Activated CD8-positive, alpha-beta memory T cell treated with anti-CD3 and anti-CD28 coated beads, Interleukin-2, amount 50 U/mL, for 1 hour (primary cell): Measurements from ENCODE around the gene MRAP.

Experiments
- DNase-seq: peaks from one replicate; pipeline ENCODE4 v3.0.0-alpha.2; 2020; ENCODE audit errors: extremely low read depth

Gene MRAP

DNA sequence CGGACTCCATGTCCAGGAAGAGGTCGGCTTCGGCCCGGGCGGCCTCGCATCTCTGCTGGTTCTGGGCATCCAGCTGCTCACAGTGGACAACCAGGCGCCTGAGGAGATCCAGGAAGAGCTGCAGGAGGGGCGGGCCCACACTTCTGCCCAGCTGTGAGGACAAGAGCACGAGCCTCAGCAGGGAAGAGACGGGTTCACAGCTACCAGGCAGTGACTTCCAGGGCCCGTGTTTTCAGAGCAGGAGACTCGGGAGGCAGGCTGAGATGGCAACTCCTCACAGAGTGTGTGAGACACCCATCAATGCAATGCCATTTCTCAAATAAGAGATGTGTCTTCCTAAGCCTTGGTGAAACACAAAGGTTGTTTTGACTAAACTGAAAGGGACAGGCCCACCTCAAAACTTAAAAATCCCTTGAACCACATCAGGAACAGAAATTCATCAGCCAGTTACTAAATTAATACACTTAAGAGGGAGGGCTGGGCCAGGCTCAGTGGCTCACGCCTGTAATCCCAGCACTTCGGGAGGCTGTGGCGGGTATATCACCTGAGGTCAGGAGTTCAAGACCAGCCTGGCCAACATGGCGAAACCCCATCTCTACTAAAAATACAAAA is 50.8 kb downstream of the MRAP start:
- DNase-seq = no peak

DNA sequence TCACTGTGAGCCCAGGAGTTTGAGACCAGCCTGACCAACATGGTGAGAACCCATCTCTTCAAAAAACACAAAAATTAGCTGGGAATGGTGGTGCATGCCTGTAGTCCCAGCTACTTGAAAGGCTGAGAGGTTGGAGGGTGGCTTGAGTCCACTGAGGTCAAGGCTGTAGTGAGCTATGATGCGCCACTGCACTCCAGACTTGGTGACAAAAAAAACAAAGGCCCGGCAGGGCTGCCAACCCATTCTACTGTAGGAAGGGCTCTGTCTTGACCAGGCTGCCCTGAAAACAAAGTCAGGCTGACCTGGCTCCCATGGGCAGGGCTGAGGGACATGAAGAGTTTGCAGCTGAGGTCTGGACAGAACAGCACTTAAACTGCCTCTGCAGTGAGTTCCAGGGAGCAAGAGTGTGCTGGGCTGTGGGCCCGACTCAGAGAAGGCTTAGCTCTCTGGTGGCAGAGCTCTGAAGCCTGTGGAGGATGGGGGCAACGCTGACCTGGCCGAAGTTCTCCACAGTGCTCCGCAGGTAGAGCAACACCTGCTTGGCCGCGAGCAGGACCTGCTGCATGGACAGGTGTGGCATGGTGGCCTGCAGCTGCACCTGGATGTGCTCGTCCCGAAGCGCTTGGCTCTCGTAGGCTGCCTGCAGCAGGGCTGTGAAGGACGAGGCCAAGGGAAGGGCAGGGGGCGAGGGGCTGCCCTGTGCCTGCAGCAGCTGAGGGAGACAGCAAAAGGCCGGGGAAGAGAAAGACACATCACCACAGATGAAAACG is 51.7 kb downstream of the MRAP start:
- no peak for DNase-seq

DNA sequence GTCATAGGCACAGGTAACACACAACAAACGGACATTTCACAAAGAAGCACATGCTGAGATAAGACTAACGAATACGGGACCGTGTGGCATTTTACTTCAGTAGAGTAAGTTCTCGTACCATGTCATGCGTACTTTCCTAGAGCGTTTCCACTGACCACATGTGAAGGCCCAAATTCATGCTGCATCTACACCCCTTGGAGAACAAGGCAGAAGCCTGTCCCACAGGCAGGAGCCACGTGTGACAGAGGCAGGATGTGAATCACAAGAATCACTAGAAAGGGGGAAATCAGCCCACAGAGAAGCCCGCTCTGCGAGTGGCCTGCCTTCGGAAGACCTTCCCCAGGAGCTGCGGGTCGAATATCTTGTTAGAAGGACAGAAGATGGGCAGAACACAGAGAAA is 52.3 kb downstream of the MRAP start:
- no peak for DNase-seq

DNA sequence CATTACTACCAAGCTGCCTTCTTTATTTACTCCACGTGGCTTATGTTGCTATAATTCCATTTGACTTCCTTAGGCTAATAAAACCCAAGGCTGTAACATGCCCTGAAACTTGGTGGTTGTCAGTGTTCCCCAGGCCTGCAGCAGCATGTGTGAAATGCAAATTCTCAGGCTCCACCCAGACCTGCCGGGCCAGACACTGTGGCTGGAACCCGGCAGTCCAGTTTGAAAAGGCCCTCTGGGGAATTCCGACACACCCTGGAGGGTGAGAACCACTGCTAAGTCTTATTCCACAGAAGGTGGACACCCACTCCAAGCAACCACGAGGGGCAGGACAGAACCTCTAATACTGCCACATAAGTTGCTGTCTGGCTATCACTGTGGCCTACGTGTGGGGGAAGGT is 52.8 kb downstream of the MRAP start:
- DNase-seq = no peak

DNA sequence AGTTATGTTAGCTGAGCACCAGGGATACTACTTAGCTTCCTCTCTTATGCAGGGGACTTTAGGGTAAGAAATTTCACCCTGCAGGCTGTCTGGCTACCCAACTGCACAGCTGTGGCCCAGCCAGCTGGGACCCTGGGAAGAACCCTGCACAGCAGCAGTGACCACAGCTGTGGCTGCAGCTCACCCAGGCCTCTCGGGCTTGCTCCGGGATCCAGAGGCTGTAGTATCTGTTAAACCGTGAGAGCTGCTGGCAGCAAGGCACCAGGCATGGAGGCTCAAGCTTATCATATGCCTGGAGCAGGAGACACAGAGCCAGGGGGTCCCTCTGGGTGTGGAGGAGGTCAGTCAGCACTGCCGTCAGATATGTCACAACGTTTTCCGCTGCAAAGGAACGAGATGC is 53.9 kb downstream of the MRAP start:
- no peak for DNase-seq

DNA sequence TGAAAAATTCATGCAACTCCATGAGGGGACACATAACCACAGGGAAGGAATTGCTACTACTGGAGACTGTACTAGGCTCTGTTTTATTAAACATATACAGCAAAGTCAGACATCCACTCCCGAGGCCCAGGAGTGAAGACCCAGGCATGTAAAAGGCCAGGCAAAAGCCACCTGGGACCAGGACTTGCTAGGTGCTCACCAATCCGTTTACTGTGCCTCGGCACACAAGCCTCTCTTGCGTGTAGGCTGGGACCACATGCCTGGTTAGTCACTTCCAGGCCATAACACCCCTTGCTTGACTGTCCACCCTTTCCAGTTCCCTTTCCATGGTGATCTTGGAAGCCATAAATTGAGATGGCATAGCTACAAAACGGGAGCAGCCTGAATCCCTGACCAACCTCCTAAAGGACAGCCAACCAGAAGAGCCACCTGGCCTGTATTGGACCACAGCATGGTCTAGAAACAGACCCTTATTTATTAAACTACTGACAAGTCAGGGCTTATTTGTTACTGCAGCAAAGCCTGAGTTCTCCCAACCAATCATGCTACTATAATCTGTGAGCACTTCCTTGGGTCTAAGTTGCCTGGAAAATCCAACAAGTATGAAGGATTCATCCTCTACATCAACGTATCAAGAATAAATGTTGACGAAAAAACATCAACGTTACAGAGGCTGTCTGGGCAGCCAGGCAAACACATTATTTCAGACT is 54.5 kb downstream of the MRAP start:
- no peak for DNase-seq

DNA sequence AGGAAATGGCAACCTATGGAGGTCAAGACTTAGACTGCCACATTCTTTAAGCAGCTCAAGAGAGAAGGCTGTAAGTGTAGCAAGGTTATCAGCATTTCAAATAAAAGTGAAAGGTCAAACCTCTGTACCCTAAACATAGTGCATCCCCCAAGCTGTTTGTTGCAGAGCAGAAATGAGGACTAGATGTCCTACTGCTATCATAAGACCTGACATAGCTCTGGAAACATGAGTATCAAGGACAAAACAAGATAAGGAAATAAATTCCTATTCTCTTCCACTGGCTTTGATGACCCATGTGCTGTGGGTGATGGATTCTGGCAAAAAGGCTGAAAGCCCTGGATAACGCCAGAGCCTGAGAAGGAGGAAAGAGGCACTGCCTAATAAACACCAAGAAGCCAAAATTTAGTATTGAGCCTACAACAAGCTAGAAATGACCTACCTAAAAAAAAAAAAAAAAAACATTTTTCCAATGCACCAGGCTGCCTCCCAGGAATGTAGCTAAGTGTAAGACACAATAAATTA is 58.3 kb downstream of the MRAP start:
- DNase-seq = no peak

DNA sequence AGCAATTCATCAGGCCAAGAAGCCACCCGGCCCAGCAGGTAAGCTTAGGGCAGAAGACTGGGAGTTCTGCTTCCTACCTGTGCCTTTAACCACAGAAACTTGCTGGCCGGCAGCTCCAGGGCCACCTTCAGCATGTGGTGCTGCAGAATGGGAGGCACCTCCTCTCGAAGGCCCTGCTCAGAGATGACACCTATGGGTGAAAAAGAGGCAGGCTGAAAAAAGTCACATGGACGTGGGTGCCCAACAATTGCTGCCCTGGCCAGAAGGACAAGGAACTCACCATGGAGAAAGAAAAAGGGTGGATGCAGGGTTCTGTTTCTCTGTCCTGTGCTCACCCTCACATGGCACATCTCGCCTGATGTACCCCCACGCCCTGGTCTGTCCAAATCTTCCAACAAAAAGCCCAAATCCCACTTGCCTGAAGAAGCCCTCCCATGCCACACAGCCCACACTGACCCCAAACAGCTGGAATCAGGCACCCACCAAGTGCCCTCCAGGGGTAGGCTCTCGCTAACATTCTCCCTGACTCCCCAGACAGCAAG is 61.1 kb downstream of the MRAP start:
- DNase-seq = no peak

DNA sequence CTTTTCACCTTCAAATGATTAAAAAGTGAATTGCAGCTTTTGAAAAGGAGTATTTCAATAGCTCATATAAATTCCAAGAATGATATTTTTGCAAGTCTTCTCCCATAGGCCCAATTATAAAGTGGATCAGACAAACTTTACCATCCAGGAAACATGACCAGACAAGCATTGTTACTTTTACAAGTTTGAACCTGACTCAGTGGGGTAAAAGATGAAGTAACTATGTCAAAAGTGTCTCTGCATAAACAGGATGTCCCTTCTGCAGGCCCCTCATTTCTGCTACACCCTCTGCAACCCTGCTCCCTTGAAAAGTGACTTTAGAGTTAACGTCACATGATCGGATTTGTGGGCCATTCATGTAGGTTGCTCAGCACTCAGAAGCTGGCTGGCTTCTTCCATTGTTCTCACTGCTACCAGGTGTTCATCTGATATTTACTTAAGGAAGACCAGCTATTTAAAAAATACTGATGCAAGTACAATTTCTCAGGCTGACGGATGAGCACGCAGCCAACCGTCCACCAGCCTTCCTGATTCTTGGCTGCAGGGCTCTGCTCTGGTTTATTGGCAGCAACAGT is 61.8 kb downstream of the MRAP start:
- DNase-seq = no peak
